HEK293T (cell line): Measurements from ENCODE around the gene HOXD10.

Experiments
- CTCF ChIA-PET: fragments of 350-600 bp; formaldehyde crosslinking; extraction: SDS; loops from one replicate; lab custom pipeline; 2021; ENCODE audit warnings: antibody characterized with exemption, inconsistent platforms; lab: Yijun Ruan, JAX
- POLR2A ChIA-PET: fragments of 350-600 bp; formaldehyde crosslinking; extraction: SDS; loops from one replicate; lab custom pipeline; 2020; ENCODE audit warnings: antibody characterized with exemption, inconsistent platforms; lab: Yijun Ruan, JAX
- DNase-seq: peaks from one replicate; pipeline ENCODE4 v3.0.0; 2012; ENCODE audit warnings: mixed read lengths; ENCODE audit errors: extremely low spot score
- ARNT ChIP-seq: fragments of 450-650 bp; IDR thresholded peaks from 2 replicates; pipeline ENCODE4 v1.6.1; 2017; ENCODE audit warnings: mild to moderate bottlenecking
- BHLHE40 ChIP-seq: fragments of 450-650 bp; IDR thresholded peaks from 2 replicates; pipeline ENCODE4 v1.6.1; 2016; ENCODE audit warnings: mild to moderate bottlenecking, moderate library complexity, borderline replicate concordance
- CTBP1 ChIP-seq: fragments of 450-650 bp; IDR thresholded peaks from 2 replicates; pipeline ENCODE4 v1.6.1; 2016; ENCODE audit warnings: borderline replicate concordance
- ELF4 ChIP-seq: fragments of 450-650 bp; IDR thresholded peaks from 2 replicates; pipeline ENCODE4 v1.6.1; 2017; ENCODE audit warnings: antibody characterized with exemption
- FOXA1 ChIP-seq: fragments of 450-650 bp; IDR thresholded peaks from 2 replicates; pipeline ENCODE4 v1.6.1; 2016; ENCODE audit warnings: mild to moderate bottlenecking
- FOXK2 ChIP-seq: fragments of 450-650 bp; IDR thresholded peaks from 2 replicates; pipeline ENCODE4 v1.6.1; 2016; ENCODE audit warnings: mild to moderate bottlenecking
- FOXM1 ChIP-seq: fragments of 450-650 bp; IDR thresholded peaks from 2 replicates; pipeline ENCODE4 v1.6.1; 2017; ENCODE audit warnings: mild to moderate bottlenecking, borderline replicate concordance
- HDGF ChIP-seq: fragments of 450-650 bp; IDR thresholded peaks from 2 replicates; pipeline ENCODE4 v1.6.1; 2017; ENCODE audit warnings: antibody characterized with exemption, borderline replicate concordance
- L3MBTL2 ChIP-seq: fragments of 450-650 bp; conservative IDR thresholded peaks from 2 replicates; pipeline ENCODE4 v1.6.1; 2016; ENCODE audit warnings: mild to moderate bottlenecking
- LEF1 ChIP-seq: fragments of 450-650 bp; IDR thresholded peaks from 2 replicates; pipeline ENCODE4 v1.6.1; 2017; ENCODE audit warnings: mild to moderate bottlenecking, borderline replicate concordance
- NFRKB ChIP-seq: fragments of 450-650 bp; IDR thresholded peaks from 2 replicates; pipeline ENCODE4 v1.6.1; 2016; ENCODE audit warnings: mild to moderate bottlenecking, moderate library complexity
- PKNOX1 ChIP-seq: fragments of 450-650 bp; IDR thresholded peaks from 2 replicates; pipeline ENCODE4 v1.6.1; 2016
- SP1 ChIP-seq: fragments of 450-650 bp; IDR thresholded peaks from 2 replicates; pipeline ENCODE4 v1.6.1; 2017
- SUZ12 ChIP-seq: fragments of 450-650 bp; IDR thresholded peaks from 2 replicates; pipeline ENCODE4 v1.6.1; 2016; ENCODE audit warnings: mild to moderate bottlenecking
- TARDBP ChIP-seq: fragments of 450-650 bp; IDR thresholded peaks from 2 replicates; pipeline ENCODE4 v1.6.1; 2016
- ZNF384 ChIP-seq: fragments of 450-650 bp; IDR thresholded peaks from 2 replicates; pipeline ENCODE4 v1.6.1; 2016

Gene HOXD10

GRCh38 chr2:176122683-176123410 lies 6.3 kb downstream of the HOXD10 start, which contains the start of gene HOXD9:
Gene HOXD9 (plus strand): TSS chr2:176122719. CDS start chr2:176122769, 50 bp downstream.
- ChIA-PET CTCF (no interaction called here), POLR2A (interaction anchor here (1.3 kb wide), 1 partner anchor 18 kb away, joined by 4 read pairs; no protein-coding TSS in a partner anchor)
- TF ChIP-seq CTBP1 (no peak), L3MBTL2 (no peak), TARDBP (no peak), BHLHE40 (no peak), ZNF384 (no peak), NFRKB (no peak), FOXM1 (peak; percentile 12; the same call in 1 of the 2 replicates), LEF1 (no peak), PKNOX1 (no peak)
- no peak for DNase-seq

GRCh38 chr2:176123411-176124109 lies 7.0 kb downstream of the HOXD10 start:
- TF ChIP-seq L3MBTL2 (no peak), PKNOX1 (peak; percentile 88), ZNF384 (no peak), NFRKB (no peak), FOXA1 (no peak), LEF1 (no peak), CTBP1 (peak; percentile 64; the same call in 1 of the 2 replicates), FOXK2 (no peak), ELF4 (no peak)
- DNase-seq = no peak
- ChIA-PET CTCF (no interaction called here), POLR2A (interaction anchor here (1.3 kb wide), 1 partner anchor 19 kb away, joined by 4 read pairs; no protein-coding TSS in a partner anchor)

- DNase-seq = no peak
- POLR2A ChIA-PET = interaction anchor here (1.3 to 3.8 kb wide), 2 partner anchors 19 kb away, joined by 4 to 24 read pairs; no protein-coding TSS in a partner anchor
- TF ChIP-seq FOXK2 = no peak
- no peak for TF ChIP-seq CTBP1
- CTCF ChIA-PET = interaction anchor here (1.9 to 2.8 kb wide), 2 partner anchors 527 to 530 kb away, joined by 6 to 25 read pairs; no protein-coding TSS in a partner anchor
Observed at GRCh38 chr2:176124110-176124946, 7.8 kb downstream of the HOXD10 start.

- no peak for DNase-seq
- CTCF ChIA-PET = interaction anchor here (1.9 to 2.8 kb wide), 2 partner anchors 526 to 529 kb away, joined by 6 to 25 read pairs; no protein-coding TSS in a partner anchor
- POLR2A ChIA-PET = interaction anchor here (3.8 kb wide), 1 partner anchor 20 kb away, joined by 24 read pairs; no protein-coding TSS in a partner anchor
- no peak for TF ChIP-seq L3MBTL2
- TF ChIP-seq LEF1 = no peak
- TF ChIP-seq ZNF384 = no peak
- TF ChIP-seq FOXA1 = no peak
- no peak for TF ChIP-seq SP1
- TF ChIP-seq FOXM1 = no peak
- no peak for TF ChIP-seq SUZ12
- no peak for TF ChIP-seq TARDBP
- no peak for TF ChIP-seq NFRKB
- no peak for TF ChIP-seq ARNT
- no peak for TF ChIP-seq PKNOX1
- no peak for TF ChIP-seq CTBP1
- TF ChIP-seq ELF4 = no peak
- no peak for TF ChIP-seq FOXK2
- no peak for TF ChIP-seq HDGF
- no peak for TF ChIP-seq BHLHE40
Observed at GRCh38 chr2:176124947-176125771, 8.6 kb downstream of the HOXD10 start.

GRCh38 chr2:176125772-176126054 lies 9.1 kb downstream of the HOXD10 start:
- no peak for DNase-seq
- ChIA-PET CTCF (interaction anchor here (1.9 to 2.8 kb wide), 2 partner anchors 526 to 529 kb away, joined by 6 to 25 read pairs; no protein-coding TSS in a partner anchor), POLR2A (interaction anchor here (3.8 kb wide), 1 partner anchor 20 kb away, joined by 24 read pairs; no protein-coding TSS in a partner anchor)
- TF ChIP-seq FOXK2 = no peak
- TF ChIP-seq HDGF = no peak
- TF ChIP-seq BHLHE40 = no peak
- no peak for TF ChIP-seq ARNT
- no peak for TF ChIP-seq SUZ12
- TF ChIP-seq CTBP1 = no peak
